Measurements from ENCODE around the gene APELA. TPM values are rescaled to one million over a fixed set of nuclear protein-coding genes. Genes with fewer than 3 reads are reported as not detected.

Gene APELA
- total and polyA plus RNA-seq, 2 experiments from 2014 or later: 0.29 to 1.6 TPM

GRCh38 chr4:164866817-164867490 lies 10.0 kb upstream of the APELA start:
- WGBS (ENCODE audit: low lambda C conversion rate, missing lambda C conversion rate): 11% methylated on average over 3 of the region's 3 CpGs
- Histone ChIP-seq H3K27ac (no peak overlapping the region), H3K4me2 (no peak overlapping the region), H3K79me2 (no peaks in the 10 kb centered on the region), H3K36me3 (replicated peaks; ENCODE audit: insufficient read depth, low read depth) (no peaks in the 10 kb centered on the region), H4K20me1 (ENCODE audit: insufficient read depth, poor library complexity, severe bottlenecking) (no peaks in the 10 kb centered on the region), H3K4me3 (no peak overlapping the region), H3K9me3 (ENCODE audit: low read depth) (no peaks in the 10 kb centered on the region), H3K9me2 (replicated peaks; ENCODE audit: insufficient read depth) (no peaks in the 10 kb centered on the region), H2AFZ (no peak overlapping the region), H3K4me1 (ENCODE audit: insufficient read depth) (no peaks in the 10 kb centered on the region), H3K27me3 (no peaks in the 10 kb centered on the region)
- no peak for DNase-seq (ENCODE audit: low spot score)
- TF ChIP-seq EZH2 (IDR thresholded peaks at IDR 0.05; ENCODE audit: borderline replicate concordance) (no peak), EZH2phosphoT487 (IDR thresholded peaks at IDR 0.05; ENCODE audit: low read depth, severe bottlenecking, unreplicated experiment) (no peak), CTCF (IDR thresholded peaks at IDR 0.05; ENCODE audit: poor library complexity) (no peak)

- DNase-seq (ENCODE audit: low spot score): no peak
- no peaks in the 10 kb centered on the region for H4K20me1 ChIP-seq (ENCODE audit: insufficient read depth, poor library complexity, severe bottlenecking)
- H3K36me3 ChIP-seq (replicated peaks; ENCODE audit: insufficient read depth, low read depth): no peaks in the 10 kb centered on the region
- no peaks in the 10 kb centered on the region for H3K79me2 ChIP-seq
- 65% methylated on average over 4 of the region's 4 CpGs for WGBS (ENCODE audit: low lambda C conversion rate, missing lambda C conversion rate)
- no peak overlapping the region for H3K4me2 ChIP-seq
- H3K9me3 ChIP-seq (ENCODE audit: low read depth): no peaks in the 10 kb centered on the region
- H3K27ac ChIP-seq: no peak overlapping the region
- no peaks in the 10 kb centered on the region for H3K27me3 ChIP-seq
- no peak overlapping the region for H2AFZ ChIP-seq
- H3K4me3 ChIP-seq: no peak overlapping the region
- H3K4me1 ChIP-seq (ENCODE audit: insufficient read depth): peaks cover 7% of the 10 kb centered on the region
- no peaks in the 10 kb centered on the region for H3K9me2 ChIP-seq (replicated peaks; ENCODE audit: insufficient read depth)
- TF ChIP-seq EZH2 (IDR thresholded peaks at IDR 0.05; ENCODE audit: borderline replicate concordance) (no peak), EZH2phosphoT487 (IDR thresholded peaks at IDR 0.05; ENCODE audit: low read depth, severe bottlenecking, unreplicated experiment) (no peak), CTCF (IDR thresholded peaks at IDR 0.05; ENCODE audit: poor library complexity) (no peak)
Observed at GRCh38 chr4:164871673-164872072, 5.3 kb upstream of the APELA start.

- H3K9me2 ChIP-seq (replicated peaks; ENCODE audit: insufficient read depth): no peaks in the 10 kb centered on the region
- no peaks in the 10 kb centered on the region for H3K79me2 ChIP-seq
- no peaks in the 10 kb centered on the region for H3K9me3 ChIP-seq (ENCODE audit: low read depth)
- H2AFZ ChIP-seq: no peak overlapping the region
- H3K4me3 ChIP-seq: no peak overlapping the region
- no peaks in the 10 kb centered on the region for H3K27me3 ChIP-seq
- no peaks in the 10 kb centered on the region for H4K20me1 ChIP-seq (ENCODE audit: insufficient read depth, poor library complexity, severe bottlenecking)
- TF ChIP-seq EZH2phosphoT487 (IDR thresholded peaks at IDR 0.05; ENCODE audit: low read depth, severe bottlenecking, unreplicated experiment) (no peak), CTCF (IDR thresholded peaks at IDR 0.05; ENCODE audit: poor library complexity) (no peak), EZH2 (IDR thresholded peaks at IDR 0.05; ENCODE audit: borderline replicate concordance) (no peak)
- DNase-seq (ENCODE audit: low spot score): no peak
- no peak overlapping the region for H3K4me2 ChIP-seq
- no peaks in the 10 kb centered on the region for H3K36me3 ChIP-seq (replicated peaks; ENCODE audit: insufficient read depth, low read depth)
- 81% methylated on average over 3 of the region's 3 CpGs for WGBS (ENCODE audit: low lambda C conversion rate, missing lambda C conversion rate)
- H3K27ac ChIP-seq: no peak overlapping the region
- H3K4me1 ChIP-seq (ENCODE audit: insufficient read depth): peaks cover 11% of the 10 kb centered on the region
Observed at GRCh38 chr4:164872481-164872880, 4.5 kb upstream of the APELA start.
